H1 (cell line): ENCODE data around the gene NCK2. TPM values are rescaled to one million over a fixed set of nuclear protein-coding genes. Genes with fewer than 3 reads are reported as not detected.

Experiments
- CTCF ChIA-PET: fragments of 300-600 bp; sonication (Branson Sonifier 250); formaldehyde crosslinking; loops from one replicate; lab custom pipeline; 2021; ENCODE audit not compliant: partially characterized antibody; lab: Charles Lee
- POLR2A ChIA-PET: fragments of 300-600 bp; sonication (Branson Sonifier 250); formaldehyde crosslinking; loops from one replicate; lab custom pipeline; 2021; ENCODE audit warnings: inconsistent platforms; ENCODE audit not compliant: partially characterized antibody; lab: Charles Lee
- DNase-seq, 2 experiments: peaks; one replicate each; pipeline versions ENCODE4 v3.0.0 to v3.0.0-alpha.2; 2010 to 2022; ENCODE audit warnings: low spot score in 2 of 2, low read depth in 1 of 2, mixed read lengths in 1 of 2
- FAIRE-seq: peaks from 2 replicates; lab custom pipeline; 2011; peaks lifted over from hg19 to GRCh38; lab: Jason Lieb, UNC
- H2AFZ ChIP-seq: 2 replicates; pipeline ENCODE4 v1.8.1; 2012; ENCODE audit warnings: low read length, inconsistent platforms
- H2AK5ac ChIP-seq: 2 replicates; pipeline ENCODE4 v1.6.1; 2013; ENCODE audit warnings: low read depth, low read length
- H2BK120ac ChIP-seq: replicated peaks from 2 replicates; pipeline ENCODE3; 2013; ENCODE audit warnings: low read depth, low read length, inconsistent platforms
- H2BK12ac ChIP-seq: 2 replicates; pipeline ENCODE4 v1.6.1; 2013; ENCODE audit warnings: low read depth, low read length
- H2BK15ac ChIP-seq: 2 replicates; pipeline ENCODE4 v1.6.1; 2013; ENCODE audit warnings: low read length
- H2BK20ac ChIP-seq: 2 replicates; pipeline ENCODE4 v1.6.1; 2013; ENCODE audit warnings: low read length
- H2BK5ac ChIP-seq: 2 replicates; pipeline ENCODE4 v1.6.1; 2013; ENCODE audit warnings: low read depth, low read length
- H3K14ac ChIP-seq: 2 replicates; pipeline ENCODE4 v1.6.1; 2013; ENCODE audit warnings: inconsistent platforms; ENCODE audit not compliant: insufficient read length
- H3K18ac ChIP-seq: 2 replicates; pipeline ENCODE4 v1.6.1; 2013; ENCODE audit warnings: low read length; ENCODE audit errors: extremely low read depth
- H3K23ac ChIP-seq: 2 replicates; pipeline ENCODE4 v1.6.1; 2013; ENCODE audit warnings: inconsistent platforms; ENCODE audit not compliant: insufficient read length
- H3K23me2 ChIP-seq: 2 replicates; pipeline ENCODE4 v1.6.1; 2013; ENCODE audit warnings: low read depth, low read length
- H3K27ac ChIP-seq: 2 replicates; pipeline ENCODE4 v1.6.1; 2011; ENCODE audit warnings: low read depth, low read length, inconsistent platforms
- H3K27me3 ChIP-seq, 4 experiments: replicated peaks in 1 of 4; 1 replicate in 1 of 4; 2 replicates in 3 of 4; pipeline versions ENCODE4 v1.6.1 to v1.8.1; 2011 to 2013; ENCODE audit warnings: low read length in 3 of 4, mild to moderate bottlenecking in 3 of 4, inconsistent platforms in 2 of 4, mixed read lengths in 2 of 4, moderate library complexity in 1 of 4; ENCODE audit not compliant: control insufficient read depth in 3 of 4, insufficient read depth in 3 of 4; ENCODE audit errors: extremely low read depth in 1 of 4
- H3K36me3 ChIP-seq, 4 experiments: 2 replicates each; pipeline versions ENCODE4 v1.6.1 to v1.8.1; 2011 to 2013; ENCODE audit warnings: mild to moderate bottlenecking in 4 of 4, low read length in 3 of 4, moderate library complexity in 2 of 4, control low read depth in 1 of 4, inconsistent platforms in 1 of 4; ENCODE audit not compliant: insufficient read depth in 4 of 4, control insufficient read depth in 2 of 4
- H3K4ac ChIP-seq: replicated peaks from 2 replicates; pipeline ENCODE3; 2013; ENCODE audit warnings: low read length, low read depth, mixed read lengths, inconsistent platforms; ENCODE audit not compliant: insufficient read length
- H3K4me1 ChIP-seq, 4 experiments: replicated peaks in 1 of 4; 1 replicate in 1 of 4; 2 replicates in 3 of 4; pipeline versions ENCODE4 v1.6.1 to v1.8.1; 2011 to 2013; ENCODE audit warnings: low read length in 3 of 4, inconsistent platforms in 2 of 4, mixed read lengths in 1 of 4; ENCODE audit not compliant: insufficient read depth in 4 of 4, control insufficient read depth in 3 of 4
- H3K4me2 ChIP-seq, 2 experiments: 2 replicates each; pipeline versions ENCODE4 v1.6.1 to v1.8.1; 2011 to 2013; ENCODE audit warnings: low read depth in 2 of 2, low read length in 2 of 2, control low read depth in 1 of 2, inconsistent platforms in 1 of 2, mild to moderate bottlenecking in 1 of 2; ENCODE audit not compliant: insufficient read depth in 1 of 2
- H3K4me3 ChIP-seq, 4 experiments: fragments of 200-600, 300-600 bp in 1 of 4; sonication (generic), shearing (Covaris generic), sonication (Bioruptor Twin) in 1 of 4; 2 replicates each; pipeline versions ENCODE4 v1.5.1 to v1.8.1; 2011 to 2016; ENCODE audit warnings: low read length in 4 of 4, low read depth in 3 of 4, control low read depth in 2 of 4, inconsistent platforms in 2 of 4, mild to moderate bottlenecking in 2 of 4, mixed read lengths in 1 of 4, moderate library complexity in 1 of 4; ENCODE audit not compliant: insufficient read depth in 2 of 4; ENCODE audit errors: extremely low read depth in 1 of 4
- H3K56ac ChIP-seq: replicated peaks from 2 replicates; pipeline ENCODE3; 2013; ENCODE audit warnings: low read depth, mild to moderate bottlenecking, mixed read lengths, low read length, inconsistent platforms; ENCODE audit not compliant: insufficient read length
- H3K79me1 ChIP-seq: 2 replicates; pipeline ENCODE4 v1.6.1; 2013; ENCODE audit warnings: low read depth, low read length, control low read depth
- H3K79me2 ChIP-seq, 2 experiments: 2 replicates each; pipeline versions ENCODE4 v1.6.1 to v1.8.1; 2012 to 2013; ENCODE audit warnings: low read length in 2 of 2, mild to moderate bottlenecking in 2 of 2, inconsistent platforms in 1 of 2; ENCODE audit not compliant: insufficient read depth in 2 of 2, control insufficient read depth in 1 of 2
- H3K9ac ChIP-seq, 4 experiments: replicated peaks in 1 of 4; 1 replicate in 1 of 4; 2 replicates in 3 of 4; pipeline versions ENCODE4 v1.6.1 to v1.8.1; 2011 to 2013; ENCODE audit warnings: low read depth in 3 of 4, low read length in 3 of 4, control low read depth in 2 of 4, mild to moderate bottlenecking in 2 of 4, moderate library complexity in 2 of 4, inconsistent platforms in 1 of 4; ENCODE audit errors: extremely low read depth in 1 of 4
- H3K9me3 ChIP-seq, 2 experiments: 2 replicates each; pipeline versions ENCODE4 v1.6.1 to v1.8.1; 2012 to 2013; ENCODE audit warnings: mild to moderate bottlenecking in 2 of 2, moderate library complexity in 2 of 2, control low read depth in 1 of 2, inconsistent platforms in 1 of 2, low read depth in 1 of 2, low read length in 1 of 2, mixed read lengths in 1 of 2; ENCODE audit not compliant: insufficient read depth in 2 of 2
- H4K20me1 ChIP-seq, 2 experiments: replicated peaks in 1 of 2; 2 replicates each; pipeline versions ENCODE3 to v1.8.1; 2011 to 2013; ENCODE audit warnings: inconsistent platforms in 2 of 2, low read length in 2 of 2, mild to moderate bottlenecking in 1 of 2; ENCODE audit not compliant: insufficient read depth in 2 of 2, control insufficient read depth in 1 of 2
- H4K5ac ChIP-seq: 2 replicates; pipeline ENCODE4 v1.6.1; 2013; ENCODE audit warnings: low read length, low read depth, mixed read lengths, inconsistent platforms; ENCODE audit not compliant: insufficient read length
- H4K8ac ChIP-seq: 2 replicates; pipeline ENCODE4 v1.8.0; 2013; ENCODE audit warnings: mild to moderate bottlenecking, moderate library complexity, low read length, inconsistent platforms; ENCODE audit not compliant: insufficient read depth; ENCODE audit errors: extremely low read depth
- H4K91ac ChIP-seq: replicated peaks from 2 replicates; pipeline ENCODE3; 2013; ENCODE audit warnings: low read length, mixed read lengths, inconsistent platforms; ENCODE audit not compliant: insufficient read length
- HDAC2 ChIP-seq, 2 experiments: fragments of 300-600 bp in 1 of 2; sonication (generic) in 1 of 2; IDR thresholded peaks; 2 replicates each; pipeline ENCODE4 v1.6.1; 2011 to 2012; ENCODE audit warnings: low read depth in 2 of 2, low read length in 2 of 2, mild to moderate bottlenecking in 2 of 2, moderate library complexity in 2 of 2, borderline replicate concordance in 1 of 2, inconsistent platforms in 1 of 2
- WGBS, 2 experiments: shearing (Covaris generic) in 1 of 2; methylation state at CpG; one replicate each; pipeline versions ENCODE4 v1.1.6 to v1.1.7; 2013 to 2015; ENCODE audit warnings: low lambda C conversion rate in 2 of 2, mixed read lengths in 2 of 2, inconsistent platforms in 1 of 2, low coverage in 1 of 2, missing lambda C conversion rate in 1 of 2; ENCODE audit not compliant: insufficient replicate concordance in 2 of 2, insufficient coverage in 1 of 2, insufficient read length in 1 of 2; ENCODE audit errors: extremely low coverage in 1 of 2, missing lambda C conversion rate in 1 of 2; 5-methylcytosine and 5-hydroxymethylcytosine counted together
- polyA plus RNA-seq, 7 experiments: library from polyadenylated mRNA; depleted of rRNA in 3 of 7; stranded (reverse) in 5 of 7; unstranded in 2 of 7; fragments of >200 nt in 5 of 7; fragments of 200-250 nt in 2 of 7; gene quantifications; 1 replicate in 5 of 7; 2 replicates in 1 of 7; 4 replicates in 1 of 7; pipeline versions ENCODE4 v1.2.1 to v1.2.3, GENCODE V29; 2011 to 2013; ENCODE audit warnings: missing spikeins in 2 of 7, mixed read lengths in 2 of 7
- total RNA-seq: library from RNA; stranded (reverse); fragmentation: NEBNext Ultra II Directional; extraction: Animal tissue kit (Norgen Biotek cat#: 25700); gene quantifications from 2 replicates; pipeline ENCODE4 v1.2.1, GENCODE V29; 2021
- TF ChIP-seq, protein P1 (sequence below), 3 experiments: IDR thresholded peaks; 1 replicate in 2 of 3; 2 replicates in 1 of 3; pipeline versions ENCODE4 v1.5.1 to v1.6.1; 2011; ENCODE audit warnings: low read length in 3 of 3, mild to moderate bottlenecking in 3 of 3, inconsistent platforms in 2 of 3, low read depth in 1 of 3, moderate library complexity in 1 of 3; ENCODE audit not compliant: insufficient read depth in 1 of 3; ENCODE audit errors: control extremely low read depth in 1 of 3

The NCK2 gene
- total and polyA plus RNA-seq, 2 of the 8 experiments (the other 6 are each of a cell fraction or from before 2014, with no cell fraction given): 30.3 to 65.7 TPM

DNA sequence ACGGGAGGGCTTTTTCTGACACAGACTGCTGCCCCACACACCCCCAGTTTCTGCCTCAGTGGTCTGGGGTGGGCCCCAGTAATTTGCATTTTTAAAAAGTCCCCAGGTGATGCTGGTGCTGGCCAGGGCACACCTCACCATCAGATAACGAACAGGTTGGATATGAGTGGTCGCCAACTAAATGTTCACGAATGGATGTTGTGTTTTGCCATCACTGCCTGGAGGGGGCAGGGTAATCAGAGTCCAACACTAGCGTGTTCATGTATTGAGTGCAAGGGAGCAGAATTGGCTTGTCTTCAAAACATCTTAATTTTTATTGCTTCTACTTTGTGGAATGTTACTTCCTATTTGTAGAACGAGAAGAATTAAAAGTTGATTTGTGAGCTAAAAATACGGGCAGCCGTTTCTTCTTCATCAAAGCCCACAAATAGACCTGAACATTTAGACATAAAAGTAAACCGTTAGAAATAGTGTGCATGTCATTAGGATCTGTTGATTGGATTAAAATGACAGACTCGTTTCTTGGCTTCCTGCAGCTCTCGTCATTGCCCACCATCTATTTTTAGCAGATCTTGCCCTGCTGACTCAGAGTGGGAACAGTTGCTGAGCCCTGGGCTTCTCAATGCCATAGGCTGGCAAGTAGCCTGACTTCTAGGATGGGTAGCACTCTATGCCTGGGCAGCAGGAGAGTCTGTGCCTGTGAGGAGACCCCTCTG is 45.2 kb downstream of the NCK2 start:
- Histone ChIP-seq H2AK5ac (no peak overlapping the region), H3K9ac (no peak overlapping the region), H2AFZ (no peak overlapping the region), H2BK20ac (no peak overlapping the region), H3K23ac (no peak overlapping the region), H3K4me1 (peaks cover 0 to 11% (median 3%) of the 10 kb centered on the region in 4 experiments; a peak in 3 of 7 replicates), H3K4ac (no peak overlapping the region), H3K4me3 (no peak overlapping the region), H2BK15ac (no peak overlapping the region), H2BK120ac (no peak overlapping the region), H2BK12ac (no peak overlapping the region), H3K36me3 (no peaks in the 10 kb centered on the region), H3K9me3 (no peaks in the 10 kb centered on the region), H4K20me1 (peaks cover 4 to 16% of the 10 kb centered on the region in 2 experiments), H4K91ac (no peak overlapping the region), H3K18ac (no peak overlapping the region), H3K23me2 (no peaks in the 10 kb centered on the region), H3K27ac (no peak overlapping the region), H3K27me3 (no peaks in the 10 kb centered on the region), H4K8ac (no peak overlapping the region), H4K5ac (no peak overlapping the region), H3K79me2 (peaks cover 6 to 93% of the 10 kb centered on the region in 2 experiments; a peak in 3 of 4 replicates), H3K56ac (no peak overlapping the region), H3K14ac (no peak overlapping the region), H3K79me1 (peaks cover 18% of the 10 kb centered on the region), H2BK5ac (no peak overlapping the region), H3K4me2 (no peak overlapping the region)
- TF ChIP-seq, protein P1, sequence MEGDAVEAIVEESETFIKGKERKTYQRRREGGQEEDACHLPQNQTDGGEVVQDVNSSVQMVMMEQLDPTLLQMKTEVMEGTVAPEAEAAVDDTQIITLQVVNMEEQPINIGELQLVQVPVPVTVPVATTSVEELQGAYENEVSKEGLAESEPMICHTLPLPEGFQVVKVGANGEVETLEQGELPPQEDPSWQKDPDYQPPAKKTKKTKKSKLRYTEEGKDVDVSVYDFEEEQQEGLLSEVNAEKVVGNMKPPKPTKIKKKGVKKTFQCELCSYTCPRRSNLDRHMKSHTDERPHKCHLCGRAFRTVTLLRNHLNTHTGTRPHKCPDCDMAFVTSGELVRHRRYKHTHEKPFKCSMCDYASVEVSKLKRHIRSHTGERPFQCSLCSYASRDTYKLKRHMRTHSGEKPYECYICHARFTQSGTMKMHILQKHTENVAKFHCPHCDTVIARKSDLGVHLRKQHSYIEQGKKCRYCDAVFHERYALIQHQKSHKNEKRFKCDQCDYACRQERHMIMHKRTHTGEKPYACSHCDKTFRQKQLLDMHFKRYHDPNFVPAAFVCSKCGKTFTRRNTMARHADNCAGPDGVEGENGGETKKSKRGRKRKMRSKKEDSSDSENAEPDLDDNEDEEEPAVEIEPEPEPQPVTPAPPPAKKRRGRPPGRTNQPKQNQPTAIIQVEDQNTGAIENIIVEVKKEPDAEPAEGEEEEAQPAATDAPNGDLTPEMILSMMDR (IDR thresholded peaks at IDR 0.05; ENCODE audit: control extremely low read depth in 1 of 3, insufficient read depth in 1 of 3, low read depth in 1 of 3, low read length in 3 of 3): peak in 2 of 3 experiments; percentile 25 to 42; a peak in 2 of 4 replicates
- no peak for TF ChIP-seq HDAC2 (IDR thresholded peaks at IDR 0.05; ENCODE audit: borderline replicate concordance in 1 of 2, low read depth in 2 of 2, low read length in 2 of 2)
- WGBS, 2 experiments: 85% methylated on average over 11 of the region's 11 CpGs; no CpG with 5 or more reads in 1 of the 2 experiments
- DNase-seq (no peak), FAIRE-seq (no peak)
- CTCF ChIA-PET: interaction anchor here (0.7 to 1.4 kb wide), 8 partner anchors 8 to 180 kb away, joined by 3 to 5 read pairs (median 4); no protein-coding TSS in a partner anchor
- POLR2A ChIA-PET: no interaction called here
